ENCODE data around the gene RAD51B.

The RAD51B gene

GRCh38 chr14:68507544-68508081 is 688.0 kb downstream of the RAD51B start:
- no peak for DNase-seq

- no peak for DNase-seq
Observed at GRCh38 chr14:68508581-68508980, 689.0 kb downstream of the RAD51B start.

- no peak for DNase-seq
Observed at GRCh38 chr14:68509188-68509983, 689.8 kb downstream of the RAD51B start.

- no peak for DNase-seq
Observed at GRCh38 chr14:68510201-68511128, 690.9 kb downstream of the RAD51B start.

- no peak for DNase-seq
Observed at GRCh38 chr14:68511129-68512047, 691.8 kb downstream of the RAD51B start.

- DNase-seq: no peak
Observed at GRCh38 chr14:68512088-68512487, 692.5 kb downstream of the RAD51B start.

- DNase-seq: no peak
Observed at GRCh38 chr14:68513137-68513536, 693.6 kb downstream of the RAD51B start.

GRCh38 chr14:68513838-68514607 is 694.4 kb downstream of the RAD51B start:
- no peak for DNase-seq

- no peak for DNase-seq
Observed at GRCh38 chr14:68514608-68515194, 695.1 kb downstream of the RAD51B start.

GRCh38 chr14:68516342-68516741 is 696.8 kb downstream of the RAD51B start:
- no peak for DNase-seq

DNA sequence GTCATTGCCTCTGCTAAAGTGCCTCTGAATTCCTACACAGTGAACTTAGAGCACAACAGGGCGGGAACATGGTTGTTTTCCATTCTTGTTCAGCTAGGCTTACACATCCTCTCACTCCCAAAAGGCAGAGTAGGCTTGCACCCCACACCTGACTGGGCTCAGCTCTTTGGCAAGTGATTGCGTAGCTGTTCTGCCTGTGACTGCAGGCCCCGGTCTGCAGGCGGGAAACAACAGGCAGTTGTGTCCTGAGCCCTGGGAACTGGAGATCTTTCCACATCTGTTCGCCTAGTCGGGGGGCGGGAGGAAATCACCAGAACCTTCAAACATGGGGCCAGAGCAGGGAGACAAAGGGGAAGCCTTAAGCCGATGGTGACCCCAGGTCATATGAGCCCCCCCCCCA is 698.6 kb downstream of the RAD51B start:
- DNase-seq: no peak

- no peak for DNase-seq
Observed at GRCh38 chr14:68518761-68519670, 699.4 kb downstream of the RAD51B start.

GRCh38 chr14:68519671-68520187 is 700.1 kb downstream of the RAD51B start:
- no peak for DNase-seq

DNA sequence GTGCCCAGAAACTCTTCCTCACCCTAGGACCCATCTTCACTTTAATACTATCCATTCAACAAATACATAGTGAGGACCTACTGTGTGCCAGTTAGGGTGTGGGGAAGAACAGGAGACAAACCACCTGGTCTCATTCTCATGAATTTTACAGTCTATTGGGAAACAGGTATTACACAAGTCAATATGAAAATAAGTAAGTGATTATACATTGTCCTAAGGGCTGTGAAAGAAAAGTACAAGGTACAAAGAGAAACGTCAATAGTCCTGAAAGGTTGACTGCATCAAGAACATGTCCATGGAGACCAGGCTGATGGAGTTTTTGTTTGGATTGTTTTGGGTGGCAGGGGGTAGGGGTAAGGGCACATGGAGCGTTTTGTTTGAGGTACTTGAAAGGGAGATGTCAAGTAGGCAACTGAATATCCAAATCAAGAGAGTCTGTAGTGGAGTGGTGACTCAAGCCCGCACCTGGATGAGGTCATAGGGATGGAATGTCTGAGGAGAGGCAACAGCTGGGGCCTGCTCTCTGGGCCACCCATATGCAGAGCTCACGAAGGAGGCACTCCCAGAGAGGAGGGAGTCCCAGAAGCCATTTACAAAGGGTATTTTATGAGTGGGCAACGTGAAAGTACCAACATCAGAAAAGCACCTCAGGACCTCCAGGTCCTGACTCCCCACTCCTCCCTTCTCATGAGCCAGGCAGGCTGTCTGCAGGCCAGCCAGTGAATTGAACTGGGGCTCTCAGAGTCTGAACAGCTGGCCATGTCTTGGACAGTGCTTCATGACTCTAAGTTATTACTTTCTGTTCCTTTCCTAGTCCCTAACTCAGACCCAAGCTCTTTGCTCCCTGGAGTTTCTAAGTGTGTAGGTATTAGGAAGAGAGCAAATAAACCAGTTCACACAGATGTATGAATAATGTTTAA is 701.3 kb downstream of the RAD51B start:
- no peak for DNase-seq

- no peak for DNase-seq
Observed at GRCh38 chr14:68521557-68521901, 702.0 kb downstream of the RAD51B start.

DNA sequence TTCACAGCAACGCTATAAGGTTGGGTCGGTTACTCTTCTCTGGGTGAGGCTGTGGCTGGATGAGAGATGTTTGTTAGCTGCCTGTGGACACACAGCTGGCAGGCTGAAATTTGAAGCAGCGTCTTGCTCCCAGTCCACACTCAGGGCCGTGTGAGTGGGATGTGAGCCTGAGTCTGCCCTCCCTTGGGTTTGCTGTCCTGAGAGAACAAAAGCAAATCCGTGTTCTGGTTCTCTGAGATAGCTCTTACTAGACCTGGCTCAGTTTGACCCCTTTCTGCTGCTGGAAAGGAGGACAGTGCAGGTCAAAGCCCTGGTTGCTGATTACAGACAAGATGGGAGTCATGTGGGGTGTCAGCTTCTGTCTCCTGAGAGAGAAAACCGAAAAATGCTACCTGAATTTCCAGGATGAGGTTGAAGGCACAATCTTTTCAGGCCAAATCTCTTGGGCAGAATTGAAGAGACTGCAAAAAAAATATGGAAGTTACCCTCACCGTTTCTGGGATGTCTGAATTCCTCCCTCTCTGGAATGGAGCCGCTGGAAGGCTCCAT is 702.5 kb downstream of the RAD51B start:
- no peak for DNase-seq

- no peak for DNase-seq
Observed at GRCh38 chr14:68522510-68523325, 703.1 kb downstream of the RAD51B start.

GRCh38 chr14:68523326-68523610 is 703.7 kb downstream of the RAD51B start:
- DNase-seq: no peak

Measured in NCI-H524 treated with DMSO at 0.1 percent for 48 hours (cell line).